A549 treated with ZK216348 at 1 μM for 4 hours (cell line): ENCODE measurements around the gene UFSP2. TPM values are rescaled to one million over a fixed set of nuclear protein-coding genes. Genes with fewer than 3 reads are reported as not detected.

Experiments
- total RNA-seq: library from RNA; stranded (reverse); fragments of 200-300 nt; extraction: Qiagen RNA extraction; gene quantifications from 5 replicates; pipeline ENCODE4 v1.2.3, GENCODE V29; 2022; ENCODE audit warnings: low read depth

UFSP2 gene, protein sequence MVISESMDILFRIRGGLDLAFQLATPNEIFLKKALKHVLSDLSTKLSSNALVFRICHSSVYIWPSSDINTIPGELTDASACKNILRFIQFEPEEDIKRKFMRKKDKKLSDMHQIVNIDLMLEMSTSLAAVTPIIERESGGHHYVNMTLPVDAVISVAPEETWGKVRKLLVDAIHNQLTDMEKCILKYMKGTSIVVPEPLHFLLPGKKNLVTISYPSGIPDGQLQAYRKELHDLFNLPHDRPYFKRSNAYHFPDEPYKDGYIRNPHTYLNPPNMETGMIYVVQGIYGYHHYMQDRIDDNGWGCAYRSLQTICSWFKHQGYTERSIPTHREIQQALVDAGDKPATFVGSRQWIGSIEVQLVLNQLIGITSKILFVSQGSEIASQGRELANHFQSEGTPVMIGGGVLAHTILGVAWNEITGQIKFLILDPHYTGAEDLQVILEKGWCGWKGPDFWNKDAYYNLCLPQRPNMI
- total RNA-seq: 12.5 to 16.6 TPM (median 14.3 TPM) in 5 replicates

DNA sequence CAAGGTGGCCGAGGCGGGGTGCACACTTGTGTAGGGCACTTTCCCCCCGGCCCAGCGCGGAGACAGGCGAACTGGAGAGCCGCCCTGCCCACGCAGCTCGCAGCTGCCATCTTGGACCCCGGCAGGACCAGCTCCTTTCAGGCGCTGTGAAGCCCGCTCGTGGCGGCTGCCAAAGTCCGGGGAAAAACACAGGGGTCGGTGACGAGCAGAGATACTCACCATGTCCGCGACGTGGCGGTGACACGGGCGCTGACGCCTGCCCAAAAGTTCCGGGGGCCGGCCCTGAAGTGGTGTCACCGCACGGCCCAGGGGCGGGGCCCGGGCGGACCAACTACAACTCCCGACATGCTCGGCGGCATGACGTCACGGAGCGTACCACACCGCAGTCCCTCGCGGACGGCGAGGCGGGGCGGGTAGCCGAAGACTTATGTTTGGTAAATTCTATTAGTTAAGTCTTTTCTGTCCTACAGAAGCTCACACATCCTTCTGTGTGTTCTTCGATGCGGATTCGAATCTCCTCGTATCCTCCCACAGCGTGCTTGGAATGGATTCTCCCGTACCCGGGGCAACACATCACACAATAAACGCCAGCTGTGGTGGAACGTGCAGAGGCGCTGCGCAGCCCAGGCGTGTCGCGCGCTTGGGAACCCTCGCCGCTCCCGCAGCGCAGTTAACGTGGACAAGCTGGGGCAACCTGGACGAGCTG is at the start of gene UFSP2:
Gene UFSP2, minus strand, starts transcription at position 318 of the 706 bp plus-strand sequence. Its CDS starts 96 bp downstream, at position 222.

DNA sequence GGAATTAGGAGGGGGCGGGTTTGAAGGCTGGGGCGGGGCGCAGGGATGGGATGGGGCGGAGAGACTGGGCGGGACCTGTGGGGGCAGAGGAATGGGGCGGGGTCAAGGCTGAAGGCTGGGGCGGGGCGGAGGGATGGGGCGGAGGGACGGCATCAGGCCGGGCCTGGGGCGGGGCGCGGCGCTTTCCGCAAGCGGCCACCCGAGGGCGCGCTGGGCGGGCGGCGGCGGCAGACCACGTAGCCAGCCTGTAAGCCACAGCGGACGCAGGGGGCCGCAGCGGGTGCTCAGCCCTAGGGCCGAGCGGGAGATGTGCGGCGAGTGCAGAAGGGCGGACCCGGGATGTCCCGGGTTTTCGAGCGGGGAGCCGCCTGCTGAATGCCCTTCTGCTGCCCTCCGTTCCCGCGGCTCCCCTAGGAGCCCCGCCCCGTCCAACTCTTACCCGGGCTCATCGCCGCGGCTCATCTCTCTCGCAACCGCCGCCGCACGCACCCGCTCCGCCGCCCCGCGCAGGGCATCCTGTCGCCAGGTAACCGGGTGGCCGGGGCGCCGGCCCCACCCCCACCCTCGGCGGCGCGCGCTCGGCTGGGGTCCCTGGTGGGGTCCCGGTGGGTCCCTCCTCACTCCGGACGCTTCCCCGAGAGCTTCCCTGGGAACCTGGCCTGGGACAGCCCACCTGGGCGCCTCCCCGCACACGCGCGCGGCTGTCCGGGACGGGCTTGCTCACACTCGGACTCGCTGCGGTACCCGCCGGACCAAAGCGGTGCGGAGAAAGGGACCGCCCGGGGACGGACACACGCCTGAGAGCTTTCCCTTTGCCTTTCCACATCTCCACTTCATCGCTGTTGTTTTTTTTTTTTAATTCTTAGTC is 45.7 kb upstream of the UFSP2 start, which contains the start of gene CCDC110:
Gene CCDC110, minus strand, starts transcription at position 499 of the 868 bp plus-strand sequence. Its CDS starts 50 bp downstream, at position 449.

DNA sequence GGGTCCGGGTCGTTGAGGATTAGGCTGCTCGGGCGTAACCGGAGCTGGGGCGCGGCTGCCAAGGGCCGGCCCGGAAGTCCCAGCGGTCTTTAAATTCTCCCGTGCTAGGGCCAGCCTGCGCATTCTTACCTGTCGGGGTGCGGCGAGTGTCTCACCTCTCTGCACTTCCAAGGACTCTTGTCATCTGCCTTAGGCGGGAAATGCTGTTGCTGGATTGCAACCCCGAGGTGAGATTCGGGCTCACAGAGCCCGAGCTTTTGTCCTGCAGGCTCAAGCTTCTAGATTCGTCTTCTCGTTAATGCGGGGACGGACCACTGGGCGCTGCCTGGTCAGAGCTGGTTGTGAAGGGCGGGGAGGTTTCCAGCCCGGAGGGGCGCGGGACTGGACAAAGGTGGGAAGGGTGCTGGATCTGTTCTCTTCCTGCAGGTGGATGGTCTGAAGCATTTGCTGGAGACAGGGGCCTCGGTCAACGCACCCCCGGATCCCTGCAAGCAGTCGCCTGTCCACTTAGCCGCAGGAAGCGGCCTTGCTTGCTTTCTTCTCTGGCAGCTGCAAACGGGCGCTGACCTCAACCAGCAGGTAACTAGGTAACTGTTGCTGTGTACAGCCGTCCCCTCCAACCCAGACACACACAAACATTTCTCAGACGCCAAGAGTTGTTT is 28.9 kb downstream of the UFSP2 start, which contains the start of gene ANKRD37:
Gene ANKRD37, plus strand, starts transcription at position 118 of the 662 bp plus-strand sequence. Its CDS starts 83 bp downstream, at position 201.

DNA sequence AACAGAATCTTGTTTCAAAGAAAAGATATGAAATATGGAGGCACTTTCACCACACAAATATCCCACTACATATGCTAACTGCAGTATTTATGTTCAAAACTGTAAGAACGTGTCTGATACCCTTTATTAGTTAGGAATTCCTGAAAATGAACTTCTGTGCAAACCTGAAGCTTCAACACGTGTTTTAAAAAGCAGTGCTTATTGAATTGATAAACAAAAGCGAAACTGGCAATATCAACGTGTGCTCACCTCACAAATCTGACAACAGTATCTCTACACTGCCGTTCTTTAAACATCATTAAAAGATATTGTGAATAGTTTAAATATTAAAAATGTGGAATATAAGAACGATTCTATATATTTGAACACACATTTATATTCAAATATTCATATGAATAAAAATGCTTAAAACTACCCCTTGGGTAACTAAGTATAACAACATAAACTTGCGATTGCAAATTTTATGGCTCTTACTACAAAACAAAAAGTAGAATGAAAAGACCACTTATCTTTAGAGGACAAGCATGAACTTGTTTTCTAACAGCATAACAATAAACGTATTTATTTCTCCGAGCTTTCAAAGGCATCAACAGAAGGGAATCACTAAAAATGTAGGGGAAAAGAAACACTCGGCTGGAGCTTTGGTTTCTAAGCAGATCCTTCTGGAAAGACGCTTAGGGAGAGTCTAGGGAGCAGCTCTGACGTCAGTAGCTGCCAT is 30.4 kb downstream of the UFSP2 start, which contains the start of gene LRP2BP:
Gene LRP2BP, minus strand, starts transcription at position 687 of the 718 bp plus-strand sequence. CDS start 17,738 bp downstream, outside the sequence.

Other genes with a start within 250 kb of the UFSP2 start
- gene CFAP97, start 222.0 kb downstream of the UFSP2 start, total RNA-seq: 6.6 to 15.4 TPM (median 13.7 TPM) in 5 replicates
- gene SNX25, start 216.4 kb downstream of the UFSP2 start, total RNA-seq: 5.8 to 8.3 TPM (median 8.2 TPM) in 5 replicates
- gene LRP2BP, start 30.0 kb downstream of the UFSP2 start, total RNA-seq: 0.05 to 0.28 TPM (median 0.17 TPM) in 4 of 5 replicates, not detected in the other
- 1.8 to 4.1 TPM (median 3.4 TPM) in 5 replicates for gene ANKRD37, start 29.1 kb downstream of the UFSP2 start, total RNA-seq
- 0.06 TPM in 1 of 5 replicates, not detected in the others for gene CCDC110, start 45.8 kb upstream of the UFSP2 start, total RNA-seq
- 0.33 to 0.34 TPM in 2 of 5 replicates, not detected in the others for gene PDLIM3, start 109.5 kb upstream of the UFSP2 start, total RNA-seq